HEK293 (cell line): ENCODE results near the gene CTSH.

ENCODE experiments used
- CTCF ChIA-PET: fragments of 350-600 bp; formaldehyde crosslinking; extraction: SDS; loops from one replicate; lab custom pipeline; 2021; ENCODE audit warnings: antibody characterized with exemption; lab: Yijun Ruan, JAX
- POLR2A ChIA-PET: fragments of 300-600 bp; formaldehyde crosslinking; extraction: SDS; loops from one replicate; lab custom pipeline; 2020; ENCODE audit warnings: antibody characterized with exemption, inconsistent platforms; lab: Yijun Ruan, JAX
- H3K27ac ChIP-seq: fragments of 200-500 bp; sonication (Bioruptor generic); 2 replicates; pipeline ENCODE4 v1.5.1; 2014; ENCODE audit warnings: low read depth, low read length, control low read depth, inconsistent platforms; ENCODE audit errors: extremely low read depth
- H3K36me3 ChIP-seq, 2 experiments: fragments of 200-500 bp in 1 of 2; sonication (Bioruptor generic) in 1 of 2; 1 replicate in 1 of 2; 2 replicates in 1 of 2; pipeline ENCODE4 v1.5.1; 2014 to 2017; ENCODE audit warnings: inconsistent platforms in 2 of 2, low read length in 2 of 2; ENCODE audit not compliant: control insufficient read depth in 2 of 2, insufficient read depth in 1 of 2
- H3K4me1 ChIP-seq: fragments of 200-500 bp; sonication (Bioruptor generic); 2 replicates; pipeline ENCODE4 v1.5.1; 2014; ENCODE audit warnings: mild to moderate bottlenecking, low read length, inconsistent platforms; ENCODE audit not compliant: control insufficient read depth, insufficient read depth
- H3K4me3 ChIP-seq: 2 replicates; pipeline ENCODE4 v1.5.1; 2011; ENCODE audit warnings: low read depth, mild to moderate bottlenecking, control low read depth, low read length, moderate library complexity
- H3K9me3 ChIP-seq: fragments of 200-500 bp; sonication (Bioruptor generic); 2 replicates; pipeline ENCODE4 v1.5.1; 2014; ENCODE audit warnings: low read depth, low read length, inconsistent platforms; ENCODE audit not compliant: control insufficient read depth, insufficient read depth
- BCL11A ChIP-seq: fragments of 450-650 bp; formaldehyde crosslinking; IDR thresholded peaks from 2 replicates; pipeline ENCODE4 v1.5.1; 2016; ENCODE audit warnings: low read depth, missing biosample characterization, missing genetic modification characterization
- CTCF ChIP-seq: fragments of 450-650 bp; formaldehyde crosslinking; IDR thresholded peaks from 2 replicates; pipeline ENCODE4 v1.5.1; 2016; ENCODE audit warnings: missing biosample characterization, missing genetic modification characterization
- FEZF1 ChIP-seq: fragments of 450-650 bp; formaldehyde crosslinking; IDR thresholded peaks from 2 replicates; pipeline ENCODE4 v1.5.1; 2016; ENCODE audit warnings: missing biosample characterization, missing genetic modification characterization
- GLIS1 ChIP-seq: fragments of 450-650 bp; formaldehyde crosslinking; IDR thresholded peaks from 2 replicates; pipeline ENCODE4 v1.5.1; 2016; ENCODE audit warnings: missing biosample characterization, missing genetic modification characterization
- GLIS2 ChIP-seq: fragments of 450-650 bp; formaldehyde crosslinking; IDR thresholded peaks from 2 replicates; pipeline ENCODE4 v1.5.1; 2016; ENCODE audit warnings: missing biosample characterization, missing genetic modification characterization
- HIC1 ChIP-seq: fragments of 450-650 bp; formaldehyde crosslinking; IDR thresholded peaks from 2 replicates; pipeline ENCODE4 v1.5.1; 2016; ENCODE audit warnings: missing biosample characterization, missing genetic modification characterization
- HOXD13 ChIP-seq: sonication (generic); formaldehyde crosslinking; IDR thresholded peaks from 2 replicates; pipeline ENCODE4 v1.8.0; 2022; ENCODE audit warnings: missing genetic modification reagents, borderline replicate concordance
- MZF1 ChIP-seq: fragments of 450-650 bp; formaldehyde crosslinking; IDR thresholded peaks from 2 replicates; pipeline ENCODE4 v1.5.1; 2017; ENCODE audit warnings: missing biosample characterization, missing genetic modification characterization, borderline replicate concordance
- OSR2 ChIP-seq: fragments of 450-650 bp; formaldehyde crosslinking; IDR thresholded peaks from 2 replicates; pipeline ENCODE4 v1.5.1; 2016; ENCODE audit warnings: missing biosample characterization, missing genetic modification characterization
- PRDM1 ChIP-seq: fragments of 450-650 bp; formaldehyde crosslinking; IDR thresholded peaks from 2 replicates; pipeline ENCODE4; 2016; ENCODE audit warnings: missing biosample characterization, missing genetic modification characterization
- SCRT2 ChIP-seq: fragments of 450-650 bp; formaldehyde crosslinking; IDR thresholded peaks from 2 replicates; pipeline ENCODE4 v1.5.1; 2016; ENCODE audit warnings: missing biosample characterization, missing genetic modification characterization
- SETDB1 ChIP-seq: IDR thresholded peaks from one replicate; pipeline ENCODE4 v1.6.1; 2017; ENCODE audit warnings: mild to moderate bottlenecking, low read length, moderate library complexity, mixed read lengths; ENCODE audit not compliant: insufficient read length
- YY1 ChIP-seq: fragments of 450-650 bp; formaldehyde crosslinking; IDR thresholded peaks from 2 replicates; pipeline ENCODE4 v1.5.1; 2018; ENCODE audit warnings: missing biosample characterization, missing genetic modification characterization
- YY2 ChIP-seq: fragments of 450-650 bp; formaldehyde crosslinking; IDR thresholded peaks from 2 replicates; pipeline ENCODE4 v1.5.1; 2016; ENCODE audit warnings: missing biosample characterization, missing genetic modification characterization
- ZBTB20 ChIP-seq: fragments of 450-650 bp; formaldehyde crosslinking; IDR thresholded peaks from 2 replicates; pipeline ENCODE4 v1.5.1; 2016; ENCODE audit warnings: missing biosample characterization, missing genetic modification characterization
- ZBTB6 ChIP-seq: fragments of 450-650 bp; formaldehyde crosslinking; IDR thresholded peaks from 2 replicates; pipeline ENCODE4 v1.5.1; 2017; ENCODE audit warnings: missing biosample characterization, missing genetic modification characterization
- ZBTB8A ChIP-seq: fragments of 450-650 bp; formaldehyde crosslinking; IDR thresholded peaks from 2 replicates; pipeline ENCODE4 v1.5.1; 2016; ENCODE audit warnings: missing biosample characterization, missing genetic modification characterization
- ZNF10 ChIP-seq: fragments of 450-650 bp; formaldehyde crosslinking; IDR thresholded peaks from 2 replicates; pipeline ENCODE4 v1.5.1; 2017; ENCODE audit warnings: missing biosample characterization, missing genetic modification characterization
- ZNF114 ChIP-seq: fragments of 450-650 bp; formaldehyde crosslinking; IDR thresholded peaks from 2 replicates; pipeline ENCODE4 v1.5.0; 2017; ENCODE audit warnings: missing biosample characterization, missing genetic modification characterization
- ZNF174 ChIP-seq: fragments of 450-650 bp; formaldehyde crosslinking; IDR thresholded peaks from 2 replicates; pipeline ENCODE4 v1.5.0; 2017; ENCODE audit warnings: missing biosample characterization, mild to moderate bottlenecking, missing genetic modification characterization
- ZNF221 ChIP-seq: fragments of 450-650 bp; formaldehyde crosslinking; IDR thresholded peaks from 2 replicates; pipeline ENCODE4 v1.5.1; 2017; ENCODE audit warnings: missing biosample characterization, missing genetic modification characterization, borderline replicate concordance
- ZNF398 ChIP-seq: fragments of 450-650 bp; formaldehyde crosslinking; IDR thresholded peaks from 2 replicates; pipeline ENCODE4 v1.5.1; 2017; ENCODE audit warnings: missing biosample characterization, missing genetic modification characterization
- ZNF433 ChIP-seq: fragments of 450-650 bp; formaldehyde crosslinking; IDR thresholded peaks from 2 replicates; pipeline ENCODE4 v1.5.1; 2016; ENCODE audit warnings: missing biosample characterization, missing genetic modification characterization, low read depth
- ZNF629 ChIP-seq: fragments of 450-650 bp; formaldehyde crosslinking; IDR thresholded peaks from 2 replicates; pipeline ENCODE4 v1.5.1; 2017; ENCODE audit warnings: missing biosample characterization, missing genetic modification characterization
- ZNF654 ChIP-seq: fragments of 450-650 bp; formaldehyde crosslinking; IDR thresholded peaks from 2 replicates; pipeline ENCODE4 v1.5.1; 2016; ENCODE audit warnings: low read depth, missing biosample characterization, missing genetic modification characterization
- ZSCAN16 ChIP-seq: fragments of 450-650 bp; formaldehyde crosslinking; IDR thresholded peaks from 2 replicates; pipeline ENCODE4 v1.5.1; 2016; ENCODE audit warnings: missing biosample characterization, missing genetic modification characterization

The CTSH gene

GRCh38 chr15:78976691-78977090 lies 31.8 kb upstream of the CTSH start (continued):
- TF ChIP-seq ZNF10 (tag by site-specific recombination) (no peak), ZBTB8A (no peak)

- Histone ChIP-seq H3K9me3 (no peaks in the 10 kb centered on the region), H3K27ac (no peak overlapping the region), H3K36me3 (no peaks in the 10 kb centered on the region), H3K4me1 (no peaks in the 10 kb centered on the region), H3K4me3 (no peak overlapping the region)
- ChIA-PET CTCF (interaction anchor here (1.3 kb wide), 1 partner anchor 67 kb away, joined by 4 read pairs; no protein-coding TSS in a partner anchor), POLR2A (no interaction called here)
- no peak for TF ChIP-seq YY2 (tag by site-specific recombination)
- no peak for TF ChIP-seq FEZF1 (tag by site-specific recombination)
- 0 out of 2 replicates have a peak, but pooled peaks have one; percentile 1 for TF ChIP-seq ZBTB6 (tag by site-specific recombination)
- TF ChIP-seq HIC1 (tag by site-specific recombination) = no peak
- no peak for TF ChIP-seq ZNF629 (tag by site-specific recombination)
- no peak for TF ChIP-seq ZNF174 (tag by site-specific recombination)
- TF ChIP-seq ZNF221 (tag by site-specific recombination) = no peak
- TF ChIP-seq ZNF433 = no peak
- no peak for TF ChIP-seq ZBTB20 (tag by site-specific recombination)
- TF ChIP-seq ZNF398 (tag by site-specific recombination) = no peak
- TF ChIP-seq ZNF114 = no peak
- TF ChIP-seq CTCF (tag by site-specific recombination) = no peak
- TF ChIP-seq ZSCAN16 (tag by site-specific recombination) = no peak
- TF ChIP-seq MZF1 (tag by site-specific recombination) = no peak
- TF ChIP-seq SCRT2 = peak; percentile 64
- TF ChIP-seq ZNF654 (tag by site-specific recombination) = no peak
- peak; percentile 71 for TF ChIP-seq PRDM1 (tag by site-specific recombination)
- TF ChIP-seq YY1 (tag by site-specific recombination) = no peak
- TF ChIP-seq HOXD13 (CRISPR knock-in tag) = no peak
- no peak for TF ChIP-seq GLIS2
- no peak for TF ChIP-seq GLIS1 (tag by site-specific recombination)
- TF ChIP-seq OSR2 (tag by site-specific recombination) = no peak
- TF ChIP-seq SETDB1 = no peak
- TF ChIP-seq BCL11A (tag by site-specific recombination) = no peak
Measured at GRCh38 chr15:78974272-78974918, 29.5 kb upstream of the CTSH start.
